HG03025 (cell line): Measurements from ENCODE around the gene SUPT3H.
A peak's percentile ranks its signal among the peaks of the same experiment; 100 is the strongest.

Experiments
- ATAC-seq: cut with Tn5 transposase; IDR thresholded peaks from one replicate; pipeline ENCODE4 v1.9.1; 2021; ENCODE audit warnings: mild to moderate bottlenecking, moderate library complexity; ENCODE audit not compliant: unreplicated experiment, low FRiP score

SUPT3H gene

GRCh38 chr6:44859901-44860410 is 517.8 kb downstream of the SUPT3H start:
- no peak for ATAC-seq

DNA sequence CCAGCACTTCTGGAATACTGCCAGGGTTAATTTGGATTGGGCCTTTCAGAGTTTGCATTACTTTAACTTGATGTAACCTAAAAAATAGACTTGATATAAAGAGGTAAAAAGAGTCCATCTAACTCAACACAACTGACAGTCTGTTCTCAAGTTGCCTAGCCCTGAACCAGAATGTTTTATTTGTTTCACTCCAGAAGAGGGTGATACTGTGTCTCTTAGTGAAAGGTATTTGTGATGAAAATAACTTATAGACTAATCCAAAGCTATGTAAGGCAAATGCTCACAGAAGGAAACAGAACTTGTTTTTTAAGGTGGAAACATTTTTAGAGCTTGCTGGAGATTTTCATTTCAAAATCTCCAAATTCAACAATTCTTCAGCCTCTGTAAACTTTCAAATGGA is 518.7 kb downstream of the SUPT3H start:
- ATAC-seq, result no peak

- ATAC-seq, result no peak
Measured at GRCh38 chr6:44856479-44856878, 521.3 kb downstream of the SUPT3H start.

- ATAC-seq, result no peak
Measured at GRCh38 chr6:44855562-44856411, 521.9 kb downstream of the SUPT3H start.

DNA sequence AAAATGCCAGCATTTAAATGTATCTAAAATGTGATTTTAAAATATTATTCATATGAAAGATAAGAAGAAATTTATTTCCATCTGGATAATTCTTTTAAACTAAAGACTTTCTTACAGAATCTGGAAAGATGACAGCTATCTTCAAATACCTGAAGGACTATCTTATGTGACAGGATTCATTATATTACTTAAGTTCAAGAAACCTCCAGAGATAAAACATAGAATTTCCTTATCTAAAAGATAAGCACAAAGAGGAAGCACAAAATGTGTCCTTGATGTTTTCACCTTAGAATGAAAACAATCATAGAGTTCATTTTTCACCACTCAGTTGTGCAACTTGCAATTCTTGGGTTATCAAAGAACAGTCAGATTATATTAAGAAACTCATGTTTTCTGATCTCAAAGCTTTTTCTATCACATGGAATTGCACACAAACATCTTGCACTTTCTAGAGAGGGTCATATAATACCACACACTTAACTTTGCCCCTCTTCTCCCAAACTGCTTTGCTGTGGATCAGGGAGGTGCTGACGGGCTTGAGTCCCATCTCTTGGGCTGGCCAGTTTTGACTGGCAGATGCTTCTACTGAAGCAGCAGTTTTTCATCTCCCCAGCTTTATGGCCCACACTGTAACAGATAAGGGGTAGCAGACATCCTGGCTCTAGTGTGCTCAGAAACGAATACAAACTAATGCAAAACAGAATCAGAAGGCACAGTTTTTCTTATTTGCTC is 522.9 kb downstream of the SUPT3H start:
- no peak for ATAC-seq

DNA sequence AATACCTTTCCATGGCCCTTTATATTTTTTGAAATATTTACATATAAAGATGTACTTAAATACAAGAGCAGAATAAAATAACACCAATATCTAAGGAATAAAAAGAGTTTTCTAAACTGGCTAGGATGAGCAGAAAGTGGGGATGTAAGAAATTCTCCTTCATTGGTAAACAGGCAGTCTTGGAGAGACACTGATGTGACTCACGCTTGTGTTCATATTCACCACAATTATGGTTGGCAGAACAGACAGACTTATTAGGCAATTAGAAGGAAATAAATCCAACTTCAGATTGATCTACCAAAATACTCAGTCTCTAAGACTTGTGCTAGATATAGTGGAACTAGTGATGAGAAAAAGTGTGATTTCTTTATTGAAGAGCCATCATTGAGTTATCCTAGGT is 526.6 kb downstream of the SUPT3H start:
- ATAC-seq, result no peak

- no peak for ATAC-seq
Measured at GRCh38 chr6:44850312-44850711, 527.4 kb downstream of the SUPT3H start.

- no peak for ATAC-seq
Measured at GRCh38 chr6:44849806-44850205, 527.9 kb downstream of the SUPT3H start.

DNA sequence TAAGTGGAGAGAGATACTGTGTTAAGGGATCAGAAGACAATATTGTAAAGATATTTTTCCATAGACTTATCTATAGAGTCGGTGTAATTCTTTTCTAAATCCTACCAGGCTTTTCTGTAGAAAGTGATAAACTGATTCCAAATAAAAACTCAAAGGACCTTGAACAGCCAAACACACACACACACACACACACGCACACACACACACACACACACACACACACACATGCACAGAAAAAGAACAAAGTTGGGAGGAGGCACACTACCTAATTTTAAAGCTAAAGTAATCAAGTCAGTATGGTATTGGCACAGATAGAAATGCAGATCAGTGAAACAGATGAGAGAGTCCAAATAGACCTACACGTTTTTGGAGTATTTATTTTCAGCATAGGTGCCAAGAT is 534.0 kb downstream of the SUPT3H start:
- ATAC-seq, result no peak

GRCh38 chr6:44842616-44843015 is 535.1 kb downstream of the SUPT3H start:
- ATAC-seq, result no peak

- no peak for ATAC-seq
Measured at GRCh38 chr6:44841829-44842228, 535.9 kb downstream of the SUPT3H start.

GRCh38 chr6:44837741-44838140 is 540.0 kb downstream of the SUPT3H start:
- no peak for ATAC-seq

- no peak for ATAC-seq
Measured at GRCh38 chr6:44837255-44837654, 540.5 kb downstream of the SUPT3H start.

DNA sequence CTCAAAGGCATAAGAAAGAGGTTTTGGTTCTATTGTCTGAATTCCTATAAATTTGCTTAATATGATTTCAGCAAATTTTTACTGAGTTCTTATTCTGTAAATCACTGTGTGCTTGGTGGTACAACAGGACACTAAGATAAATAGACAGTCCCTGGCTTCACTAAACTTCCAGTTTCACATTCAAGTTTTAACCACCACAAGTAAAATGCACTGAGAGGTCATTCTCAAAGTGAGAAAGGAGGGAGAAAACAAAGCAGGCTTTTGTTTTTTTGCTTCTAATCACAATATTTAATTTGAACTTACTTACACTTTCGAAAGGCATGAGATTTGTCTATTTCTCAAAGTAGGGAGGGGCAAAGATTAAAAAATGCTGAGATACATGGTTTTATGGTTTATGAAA is 544.5 kb downstream of the SUPT3H start:
- ATAC-seq, result peak; percentile 66

- no peak for ATAC-seq
Measured at GRCh38 chr6:44831002-44831610, 546.6 kb downstream of the SUPT3H start.

- ATAC-seq, result no peak
Measured at GRCh38 chr6:44829836-44830235, 547.9 kb downstream of the SUPT3H start.

GRCh38 chr6:44828780-44829179 is 549.0 kb downstream of the SUPT3H start:
- ATAC-seq, result no peak

- no peak for ATAC-seq
Measured at GRCh38 chr6:44826025-44826676, 551.6 kb downstream of the SUPT3H start.

DNA sequence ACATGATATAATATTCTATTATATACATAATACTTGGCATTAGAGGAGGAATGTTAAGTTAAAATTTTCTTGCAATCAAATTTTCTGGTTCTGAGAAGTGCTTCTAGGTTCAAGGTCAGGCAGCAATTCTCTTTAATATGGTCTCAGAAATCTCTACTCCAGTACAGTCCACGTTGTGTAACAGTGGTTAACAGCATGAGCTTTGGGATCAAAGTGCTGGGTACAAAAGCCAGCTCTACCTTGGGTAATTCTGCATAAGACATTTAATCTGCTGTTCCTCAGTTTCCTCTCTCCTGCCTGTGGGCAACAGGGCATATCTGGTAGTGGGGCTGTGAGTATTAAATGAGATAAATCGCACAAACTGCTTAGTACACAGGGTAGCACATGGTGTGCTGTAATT is 552.5 kb downstream of the SUPT3H start:
- ATAC-seq, result no peak

GRCh38 chr6:44824567-44824966 is 553.2 kb downstream of the SUPT3H start:
- ATAC-seq, result no peak

DNA sequence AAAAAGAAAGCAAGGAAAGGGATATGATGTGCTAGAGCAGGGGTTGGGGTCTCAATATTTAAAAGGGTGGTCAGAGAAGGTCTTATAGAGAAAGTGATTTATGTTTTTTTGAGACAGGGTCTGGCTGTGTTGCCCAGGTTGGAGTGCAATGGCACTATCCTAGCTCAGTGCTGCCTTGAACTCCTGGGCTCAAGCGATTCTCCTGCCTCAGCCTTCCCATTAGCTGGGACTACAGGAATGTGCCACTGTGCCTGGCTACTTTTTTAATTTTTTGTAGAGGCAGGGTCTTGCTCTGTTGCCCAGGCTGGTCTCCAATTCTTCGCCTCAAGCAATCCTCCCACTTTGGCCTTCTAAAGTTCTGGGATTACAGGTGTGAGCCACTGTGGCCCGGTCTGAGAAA is 557.0 kb downstream of the SUPT3H start:
- ATAC-seq, result no peak
